MV-4-11 (cell line): ENCODE data around the gene GRB10.

Experiments
- DNase-seq: peaks from one replicate; lab custom pipeline; 2025; lab: John Stamatoyannopoulos, UW

The GRB10 gene

DNA sequence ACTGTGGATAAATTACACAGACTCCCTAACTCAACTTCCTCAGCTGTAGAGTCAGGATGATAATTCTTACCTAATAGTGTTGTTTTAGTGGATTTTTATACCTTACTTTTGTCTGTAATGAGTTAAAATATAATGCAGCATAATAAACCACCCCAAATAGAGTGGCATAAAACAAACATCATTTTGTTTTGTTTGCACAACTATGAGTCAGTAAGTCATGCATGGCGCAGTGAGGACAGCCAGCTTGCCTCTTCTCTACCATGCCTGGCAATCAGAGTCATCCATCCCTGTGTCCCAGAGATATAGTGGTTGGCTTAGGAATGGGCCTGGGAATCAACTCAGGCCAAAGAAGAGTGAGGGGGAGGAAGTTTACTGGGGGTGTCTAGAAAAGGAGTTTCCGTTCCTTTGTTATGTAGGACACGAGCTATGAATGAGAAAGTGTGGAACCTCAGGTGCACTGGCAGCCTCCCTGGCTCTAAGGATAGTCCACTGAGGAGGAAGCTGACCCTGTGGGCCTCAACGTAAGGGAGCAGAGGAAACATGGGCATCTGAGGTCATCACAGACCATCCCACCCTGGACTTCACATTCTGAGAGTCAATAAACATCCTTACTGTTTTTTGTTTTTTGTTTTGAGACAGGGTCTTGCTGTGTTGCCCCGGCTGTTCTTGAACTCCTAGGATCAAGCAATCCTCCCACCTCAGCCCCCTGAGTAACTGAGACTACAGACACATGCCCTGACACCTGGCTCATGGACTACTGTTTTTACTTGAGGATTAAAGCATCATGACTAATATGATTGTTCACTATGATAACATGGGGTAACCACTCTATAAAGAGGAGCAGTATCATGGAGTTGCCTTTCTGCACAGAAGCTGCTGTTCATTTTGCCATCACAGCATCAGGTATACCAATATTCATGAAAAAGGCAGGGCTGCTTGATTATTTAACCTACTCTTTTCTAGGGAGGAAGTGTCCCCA is 21.0 kb upstream of the GRB10 start:
- no peak for DNase-seq

DNA sequence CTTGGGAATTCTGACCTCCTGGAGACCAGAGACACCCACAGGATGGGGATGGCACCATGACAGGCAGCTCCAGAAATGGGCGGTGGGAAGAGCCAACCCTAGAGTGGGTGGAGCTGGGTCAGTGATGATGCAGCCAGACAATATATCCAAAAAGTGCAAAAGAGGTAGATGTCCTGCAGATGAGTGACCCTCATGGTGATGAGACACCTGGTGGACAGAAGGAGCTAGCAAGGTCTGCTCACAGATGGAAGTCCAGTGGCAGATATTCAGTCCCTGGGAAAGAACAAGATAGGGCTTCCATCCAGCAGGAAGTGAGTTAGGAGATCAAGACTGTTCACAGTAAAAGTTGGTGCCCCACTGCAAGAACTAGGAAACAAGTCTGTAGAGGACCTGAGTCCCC is 19.2 kb upstream of the GRB10 start:
- DNase-seq = no peak

DNA sequence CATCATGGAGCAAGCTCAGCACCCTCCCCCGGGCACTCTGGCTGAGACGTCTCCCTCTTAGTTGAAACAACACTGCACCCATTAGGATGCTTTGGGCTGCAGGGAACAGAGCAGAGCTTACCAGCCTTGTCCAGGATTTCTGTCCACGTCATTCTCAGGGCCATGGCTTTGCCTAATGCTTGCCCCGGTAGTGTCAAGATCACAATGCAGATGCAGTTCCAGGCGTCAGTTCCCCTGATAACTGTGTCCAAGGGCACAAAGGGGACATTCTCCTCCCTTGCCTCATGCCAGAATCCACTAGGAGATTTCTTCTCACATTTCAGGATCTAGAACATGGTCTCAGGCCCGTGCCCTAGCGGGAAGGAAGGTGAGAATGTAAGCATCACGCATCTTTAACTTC is 17.2 kb upstream of the GRB10 start:
- no peak for DNase-seq

DNA sequence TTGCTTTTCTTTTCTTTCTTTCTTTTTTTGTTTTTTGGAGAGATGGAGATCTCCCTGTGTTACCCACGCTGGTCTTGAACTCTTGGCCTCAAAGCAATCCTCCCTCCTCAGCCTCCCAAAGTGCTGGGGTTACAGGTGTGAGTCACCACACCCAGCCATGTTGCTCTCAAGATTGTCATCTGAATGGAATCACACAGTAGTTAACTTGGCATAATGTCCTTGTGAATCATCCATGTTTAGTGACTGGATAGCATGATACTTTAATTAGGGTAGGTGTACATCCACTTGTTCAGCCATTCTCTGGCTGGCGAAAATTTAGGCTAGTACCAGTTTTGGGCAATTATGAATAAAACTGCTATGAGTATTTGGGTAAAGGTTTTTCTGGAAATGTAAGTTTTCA is 15.4 kb upstream of the GRB10 start:
- no peak for DNase-seq

DNA sequence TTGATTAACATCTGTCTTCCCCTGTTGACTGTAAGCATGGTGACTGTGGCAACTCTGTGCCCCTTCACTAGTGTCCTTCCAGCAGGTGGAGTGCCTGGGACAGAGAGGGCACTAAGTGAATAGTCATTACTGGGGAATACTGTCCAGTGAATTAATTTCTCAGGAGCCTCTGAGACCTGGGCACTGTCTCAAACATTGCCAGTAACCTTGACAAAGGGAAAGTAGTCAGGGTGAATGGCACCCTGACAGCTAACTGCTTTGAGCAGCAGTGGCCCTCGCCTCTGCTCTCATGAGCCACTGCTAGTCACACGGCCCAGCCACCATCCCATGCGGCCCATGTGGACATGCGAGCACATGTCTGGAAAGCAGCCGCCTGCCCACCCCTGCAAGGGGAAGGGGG is 13.1 kb upstream of the GRB10 start:
- DNase-seq = no peak

DNA sequence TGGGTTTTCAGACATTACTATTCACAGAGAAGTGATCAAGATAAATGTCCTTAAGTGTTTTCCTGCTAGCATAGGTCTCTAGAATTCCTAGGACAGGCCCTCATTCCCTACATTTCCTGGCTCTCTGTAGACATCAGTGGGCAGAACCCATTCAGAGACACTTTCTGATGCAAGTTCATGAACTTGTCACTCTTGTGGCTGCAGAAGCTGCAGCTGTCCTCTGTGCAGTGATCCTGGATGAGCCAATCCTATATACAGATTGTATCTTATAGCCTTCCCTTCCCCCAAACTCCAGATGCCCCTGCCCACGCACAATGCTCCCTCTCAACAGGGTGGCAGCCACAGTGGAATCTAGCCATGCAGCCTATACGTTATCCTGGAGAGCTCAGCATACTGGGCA is 12.6 kb upstream of the GRB10 start:
- DNase-seq = peak; percentile 39

DNA sequence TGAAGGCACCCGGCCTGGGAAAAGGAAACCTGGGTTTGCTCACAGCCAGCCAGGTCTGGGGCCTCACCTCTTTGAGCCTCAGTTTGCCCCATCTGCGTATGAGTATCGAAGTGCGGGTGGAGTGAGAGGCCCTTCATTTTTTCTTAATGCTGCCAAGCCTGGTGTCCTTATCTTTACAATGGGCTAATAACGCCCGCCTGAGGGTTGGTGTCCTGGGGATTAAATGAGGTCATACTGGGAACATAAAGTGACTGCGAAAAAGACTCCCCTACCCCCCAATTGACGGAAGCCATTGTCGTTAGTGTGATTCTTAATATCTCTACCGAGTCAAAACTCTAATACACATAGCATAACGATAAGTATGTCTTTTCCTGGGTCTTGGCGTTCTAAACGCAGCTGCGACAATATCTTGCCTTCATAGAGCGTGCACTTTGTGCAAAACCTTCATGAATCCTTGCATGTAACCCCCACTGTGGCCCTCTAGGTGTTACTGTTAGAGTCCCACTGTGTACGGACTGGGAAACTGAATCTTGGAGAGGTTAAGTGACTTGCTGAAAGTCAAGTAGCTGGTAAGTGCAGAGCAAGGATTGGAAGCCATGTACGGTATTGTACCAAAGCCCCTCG is 11.4 kb upstream of the GRB10 start:
- DNase-seq = no peak

DNA sequence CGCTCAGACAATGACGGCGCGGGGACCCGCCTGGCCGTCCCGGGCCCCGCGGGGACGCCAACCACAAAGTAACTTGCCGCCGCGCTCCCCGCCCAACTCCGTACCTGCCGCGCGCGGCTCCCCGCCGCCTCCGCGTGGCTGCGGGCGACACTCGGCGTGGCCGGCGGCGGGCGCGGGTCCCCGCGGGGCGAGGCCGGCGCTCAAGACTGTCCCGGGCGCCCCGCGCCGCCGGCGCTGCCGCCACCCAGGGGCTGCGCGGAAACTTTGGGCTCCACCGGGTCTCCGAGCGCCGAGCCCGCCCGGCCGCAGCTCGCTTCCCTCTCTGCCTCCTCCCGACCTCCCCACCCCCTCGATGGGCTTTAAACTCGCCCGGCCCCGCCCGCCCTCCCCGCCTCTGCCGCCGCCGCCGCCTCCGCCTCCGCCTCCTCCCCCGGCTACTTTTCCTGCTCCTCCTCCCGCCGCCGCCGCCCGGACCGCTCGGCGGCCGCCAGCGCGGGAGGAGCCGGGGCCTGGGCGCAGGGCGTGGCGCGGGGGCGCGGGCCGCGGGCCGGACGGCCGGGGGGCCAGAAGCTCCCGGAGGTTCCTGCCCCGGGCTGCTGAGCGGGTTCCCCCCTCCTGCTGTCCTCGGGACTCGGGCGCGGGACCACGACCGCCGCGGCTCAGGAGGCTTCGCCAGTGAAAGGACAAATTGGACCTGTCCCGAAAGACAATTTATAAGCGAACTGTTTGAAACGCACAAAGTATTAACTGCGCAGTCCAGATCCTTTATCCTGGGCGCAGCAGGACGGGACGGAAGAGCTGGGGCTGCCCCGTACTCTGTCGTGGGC is 10.6 kb upstream of the GRB10 start:
- DNase-seq = no peak

DNA sequence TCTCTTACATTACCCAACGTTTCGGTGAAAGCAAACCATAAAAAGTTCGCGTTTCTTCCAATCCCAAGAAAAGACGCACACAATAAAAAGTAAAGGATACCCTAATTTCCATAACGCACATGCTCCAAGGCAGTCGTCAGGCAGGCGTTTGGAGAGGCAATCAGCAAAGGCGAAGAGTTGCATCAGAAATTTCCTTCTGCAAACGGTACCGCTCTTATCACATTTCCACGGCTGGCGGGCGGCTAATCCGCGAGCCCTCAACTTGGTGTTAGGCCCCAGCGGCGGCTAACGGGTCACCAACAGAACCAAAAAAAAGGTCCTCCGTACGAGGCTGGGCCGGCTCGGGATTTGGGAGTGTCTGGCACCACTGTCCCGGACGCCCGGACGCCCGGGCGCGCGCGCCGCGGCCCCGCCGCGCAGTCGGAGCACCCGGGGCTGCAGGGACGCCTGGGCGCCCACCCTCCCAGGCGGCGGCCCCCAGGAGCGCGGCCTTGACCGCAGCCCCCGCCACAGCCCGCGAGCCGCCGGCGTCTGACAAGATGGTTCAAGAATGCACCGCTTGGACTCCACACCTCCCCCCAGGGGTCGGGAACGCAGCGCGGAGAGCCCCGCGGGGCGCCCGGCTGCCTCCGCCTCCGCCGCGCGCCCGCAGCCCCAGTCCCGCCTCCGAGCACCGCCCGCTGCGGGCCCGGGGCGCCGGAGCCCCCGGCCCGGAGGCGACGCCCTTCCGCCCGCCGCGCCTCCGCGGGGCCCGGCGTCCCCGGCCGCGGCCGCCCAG is 9.8 kb upstream of the GRB10 start:
- peak; percentile 61 for DNase-seq

DNA sequence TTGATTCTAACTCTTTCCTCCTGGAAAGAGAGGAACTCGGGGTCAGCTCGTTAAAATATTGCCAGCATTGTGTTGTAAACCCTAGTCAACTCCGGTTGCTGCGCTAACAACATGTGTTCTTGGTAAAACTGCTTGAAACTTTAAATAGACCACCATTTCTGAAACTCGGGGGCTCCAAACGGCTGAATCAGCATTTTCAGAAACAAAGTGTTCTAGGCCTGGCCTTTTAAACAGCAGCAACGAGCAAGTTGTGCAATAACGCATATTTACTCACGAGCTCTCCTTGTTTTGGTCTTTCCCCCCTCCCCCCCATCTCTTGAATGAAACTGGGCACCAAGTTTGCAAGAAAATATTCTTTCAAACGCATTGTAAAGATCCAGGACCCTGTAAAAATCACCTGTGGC is 9.2 kb upstream of the GRB10 start:
- DNase-seq = peak; percentile 47

DNA sequence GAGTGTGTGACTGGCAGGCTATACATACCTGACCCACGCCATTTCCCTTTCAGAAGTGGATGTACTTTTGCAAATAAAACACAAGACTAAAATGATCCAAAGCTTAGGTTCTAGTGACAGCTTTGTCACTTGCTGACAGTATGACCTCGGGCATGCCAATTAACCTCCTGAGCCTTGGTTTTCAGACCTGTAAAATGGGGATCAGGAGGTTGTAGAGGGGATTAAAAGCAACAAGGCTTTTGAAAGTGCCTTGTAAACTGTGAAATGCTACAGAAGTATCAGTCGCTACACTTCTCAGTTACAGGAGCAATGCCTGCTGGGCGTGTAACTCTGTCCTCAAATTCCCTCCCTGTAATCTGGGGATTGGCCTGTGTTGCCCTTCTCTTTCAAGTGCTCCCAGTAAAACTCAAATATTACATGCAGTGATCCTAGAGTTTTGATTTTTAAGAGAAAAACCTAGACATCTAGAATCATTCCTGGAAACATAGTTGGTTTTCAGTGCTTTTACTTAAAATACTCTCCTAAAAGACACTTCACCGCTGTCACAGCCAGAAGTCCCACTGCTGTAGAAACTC is 8.8 kb upstream of the GRB10 start:
- DNase-seq = no peak

DNA sequence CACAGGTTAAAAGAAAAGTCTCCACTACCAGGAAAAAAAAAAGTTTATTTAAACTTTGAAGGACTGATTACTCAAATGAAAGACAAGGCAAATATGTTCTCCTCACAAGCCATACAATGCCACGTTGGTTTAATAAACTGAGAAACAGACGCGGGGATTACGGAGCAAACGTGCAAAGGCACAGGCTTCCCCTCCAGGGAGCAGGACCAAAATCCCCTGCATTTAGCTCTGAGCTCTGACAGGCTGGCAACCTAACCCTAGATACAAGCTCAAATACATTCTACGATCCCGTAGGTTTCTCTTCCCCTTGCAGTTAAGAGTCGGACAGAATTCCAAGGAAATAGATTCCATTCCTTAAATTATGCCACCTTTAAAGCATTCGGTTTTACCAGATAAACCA is 7.7 kb upstream of the GRB10 start:
- no peak for DNase-seq

DNA sequence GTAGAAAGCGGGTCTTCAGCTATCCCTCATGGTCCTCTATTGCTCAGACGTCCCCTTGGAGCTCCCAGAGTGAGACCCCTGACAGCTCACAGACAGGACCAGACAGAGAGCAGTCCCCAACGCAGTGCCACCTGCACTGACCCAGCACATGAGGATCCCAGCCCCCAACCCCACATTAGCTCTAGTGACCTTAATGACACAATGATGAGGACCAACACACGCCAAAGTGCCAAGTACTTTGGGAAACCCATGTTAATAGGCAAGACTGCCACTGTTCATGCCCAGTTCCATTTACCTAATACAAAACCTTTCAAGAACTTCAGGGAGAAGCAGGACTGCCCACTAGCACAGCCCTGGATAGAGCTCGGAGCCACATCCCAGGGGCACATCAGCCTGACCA is 5.7 kb upstream of the GRB10 start:
- DNase-seq = no peak

DNA sequence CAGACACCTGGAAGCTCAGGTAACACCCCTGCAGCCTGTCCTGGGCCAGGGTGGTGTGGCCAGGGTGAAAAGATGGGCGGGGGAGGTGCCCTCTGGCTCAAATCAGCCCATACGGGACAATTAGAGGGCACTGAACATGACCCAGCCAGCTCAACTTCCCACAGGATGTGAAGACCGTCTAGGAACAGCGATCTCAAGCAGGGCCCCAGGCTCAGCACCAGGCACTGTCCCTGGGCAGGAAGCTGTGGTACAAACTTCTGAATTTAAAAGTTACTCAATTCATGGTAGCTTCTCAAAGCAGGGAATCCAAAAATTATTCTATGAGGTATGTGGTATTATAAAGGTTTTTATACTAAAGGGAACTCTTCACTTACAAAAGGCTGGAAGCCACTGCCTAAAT is 5.1 kb upstream of the GRB10 start:
- no peak for DNase-seq

DNA sequence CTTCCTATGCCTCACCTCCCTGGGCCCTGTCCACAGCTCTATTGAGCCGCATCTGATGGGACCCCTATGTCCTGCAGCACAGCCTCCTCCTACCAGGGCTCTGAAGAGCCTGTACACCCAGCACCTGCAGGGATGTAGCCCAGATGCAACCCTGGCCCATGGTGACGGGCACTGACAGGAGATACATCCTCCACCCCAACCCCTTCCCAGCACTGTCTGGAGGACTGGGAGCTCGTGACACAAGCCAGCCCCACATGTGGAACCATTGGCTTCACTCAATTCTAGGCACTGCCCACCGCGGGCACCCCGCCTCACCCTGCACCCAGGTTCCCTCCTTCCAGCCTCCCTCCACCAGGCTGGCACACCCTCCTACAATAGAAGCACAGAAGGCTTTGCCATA is 2.6 kb upstream of the GRB10 start:
- DNase-seq = no peak

DNA sequence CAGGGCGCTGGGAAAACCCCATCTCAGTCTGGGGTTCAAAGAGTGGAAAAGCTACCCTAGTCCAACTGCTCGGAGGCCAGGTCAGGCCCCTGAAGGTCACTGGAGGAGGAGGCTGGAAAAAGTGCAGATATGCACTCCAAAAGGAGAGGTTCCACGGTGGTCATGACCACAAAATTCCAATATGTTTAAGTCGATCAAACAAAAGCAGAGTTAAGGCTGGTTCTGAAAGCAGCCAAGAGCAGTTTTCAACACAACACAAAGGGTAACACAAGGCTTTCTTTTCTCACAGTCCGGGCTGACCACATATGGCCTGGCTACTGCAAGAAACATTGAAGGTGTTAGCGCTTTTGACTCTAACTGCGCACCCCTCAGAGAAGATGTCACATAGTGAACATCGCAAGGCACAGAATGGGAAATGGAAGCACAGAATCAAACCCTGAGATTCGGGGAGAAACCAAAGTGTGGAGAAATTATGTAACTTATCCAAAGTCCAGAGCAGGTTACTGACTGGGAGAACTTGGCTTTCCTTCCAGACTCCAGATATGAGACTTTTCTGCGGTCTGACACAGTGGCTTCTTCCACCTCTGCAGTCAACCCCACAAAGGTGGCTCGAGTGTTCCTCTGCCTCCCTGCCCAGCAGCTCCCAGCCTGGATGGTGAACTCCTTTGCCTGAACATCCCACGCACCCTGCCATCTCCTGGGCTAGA is 1.3 kb upstream of the GRB10 start:
- DNase-seq = no peak

DNA sequence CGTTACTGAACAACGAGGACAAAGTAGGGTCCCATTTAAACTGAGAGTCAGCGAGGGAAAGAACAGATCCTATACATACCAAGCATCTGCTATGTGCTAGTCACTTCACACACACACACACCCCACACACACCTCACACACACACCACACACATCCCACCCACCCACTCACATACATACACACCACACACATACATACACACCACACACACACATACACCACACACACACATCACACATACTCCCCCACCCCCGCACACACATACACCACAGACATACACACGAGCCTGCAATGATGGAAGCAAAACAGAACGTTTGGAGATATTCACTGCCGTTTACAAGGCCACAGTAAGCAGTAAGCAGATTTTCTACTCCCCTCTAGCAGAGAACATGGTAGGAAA is 607 bp upstream of the GRB10 start:
- DNase-seq = no peak

DNA sequence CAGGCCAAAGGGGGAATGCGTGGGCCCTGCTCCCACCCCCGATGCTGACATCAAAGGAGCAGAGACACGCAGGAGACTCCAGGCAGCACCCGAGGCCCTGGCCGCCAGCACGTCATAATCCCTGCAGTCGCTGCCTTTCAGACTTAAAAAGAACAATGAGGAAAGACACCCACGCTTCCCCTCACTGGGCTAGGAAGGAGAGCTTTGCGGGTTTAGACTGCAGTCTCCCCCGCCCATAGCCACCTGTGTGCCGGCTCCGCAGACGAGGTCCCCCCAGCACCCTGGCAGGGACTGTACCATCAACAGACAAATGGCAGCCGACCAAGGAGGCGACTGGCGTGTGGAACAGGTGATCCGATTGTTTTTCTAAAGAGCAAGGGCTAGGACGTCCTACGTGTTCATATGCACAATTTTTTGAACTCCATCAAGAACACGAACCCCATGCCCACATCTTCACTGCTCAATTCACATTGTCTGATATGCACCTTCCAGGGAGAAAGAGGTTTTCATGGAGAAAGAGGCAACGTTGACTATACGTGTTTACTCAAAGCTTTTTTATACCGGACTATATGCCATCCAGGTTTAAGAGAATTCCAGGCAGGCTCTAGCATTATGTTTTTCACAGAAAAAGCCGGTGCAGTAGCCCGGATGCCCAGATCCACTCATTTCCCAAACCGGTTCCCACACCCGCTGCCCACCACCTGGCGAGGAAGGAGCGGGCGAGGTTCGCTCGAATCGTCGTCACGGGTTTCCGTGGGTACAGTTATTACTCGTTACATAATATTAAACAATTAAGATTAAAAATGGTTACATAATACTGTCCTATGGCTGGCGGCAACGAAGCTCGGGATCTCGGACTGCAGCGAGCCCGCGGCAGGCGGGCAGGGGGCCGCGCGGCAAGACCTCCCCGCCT is 1.1 kb downstream of the GRB10 start:
- no peak for DNase-seq

DNA sequence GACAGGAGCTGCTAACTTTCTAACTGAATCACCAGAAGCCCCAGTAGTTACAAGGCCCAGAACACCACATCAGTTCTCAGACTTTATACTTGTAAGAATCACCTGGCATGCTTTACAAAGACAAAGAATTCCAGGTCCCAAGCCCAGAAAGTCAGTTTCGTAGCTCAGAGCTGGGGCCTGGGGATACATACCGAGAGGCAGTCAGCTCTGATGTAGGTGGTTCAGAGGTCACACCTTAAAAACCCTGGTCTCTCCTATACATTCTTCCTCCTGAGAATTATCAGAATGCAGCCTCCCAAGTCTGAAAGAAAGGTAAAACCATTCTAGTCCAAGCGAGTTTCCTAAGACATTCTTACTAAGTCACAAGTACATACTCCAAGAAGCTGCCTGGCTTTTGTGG is 2.3 kb downstream of the GRB10 start:
- no peak for DNase-seq

DNA sequence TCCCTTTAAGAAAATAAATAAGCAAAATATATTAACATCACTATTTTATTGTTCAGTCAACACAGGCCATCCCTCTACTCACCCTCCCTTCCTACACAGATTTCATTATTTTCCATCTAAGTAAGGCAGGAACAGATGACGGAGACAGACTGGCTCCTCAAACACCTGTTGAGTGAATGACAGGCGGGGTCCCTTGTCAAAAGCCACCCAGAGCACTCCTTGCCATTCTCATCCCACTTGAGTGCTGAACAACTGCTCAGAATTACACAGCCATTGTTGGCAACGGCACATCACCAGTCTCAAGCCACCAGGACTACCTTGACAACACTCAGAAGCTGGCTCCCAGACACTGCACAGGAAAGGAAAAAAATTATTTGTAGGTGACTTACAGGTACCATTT is 3.3 kb downstream of the GRB10 start:
- no peak for DNase-seq
